ENCODE results near the gene TUBB6. TPM values are rescaled to one million over a fixed set of nuclear protein-coding genes. Genes with fewer than 3 reads are reported as not detected.

The TUBB6 gene
- total RNA-seq, 1 donor from 2014 or later, result 31.9 TPM

- intact Hi-C loops (cut with micrococcal nuclease), result no loop called here
- Mint-ChIP-seq H3K27ac (no peak overlapping the region), H3K36me3 (ENCODE audit: low read depth) (no peaks in the 10 kb centered on the region), H3K27me3 (peaks cover 15% of the 10 kb centered on the region), H3K4me3 (no peak overlapping the region), H3K4me1 (peaks cover 6% of the 10 kb centered on the region), H3K9me3 (no peaks in the 10 kb centered on the region)
- no peak for ATAC-seq (ENCODE audit: low read depth)
- TF ChIP-seq CTCF (IDR thresholded peaks at IDR 0.05), result no peak
- DNase-seq, result no peak
- ChIA-PET POLR2A (no interaction called here), CTCF (no interaction called here)
Measured at GRCh38 chr18:12283666-12284065, 24.4 kb upstream of the TUBB6 start.

- no peak overlapping the region for H3K4me3 Mint-ChIP-seq
- peaks cover 6% of the 10 kb centered on the region for H3K4me1 Mint-ChIP-seq
- POLR2A ChIA-PET, result no interaction called here
- intact Hi-C loops (cut with micrococcal nuclease), result no loop called here
- ATAC-seq (ENCODE audit: low read depth) (no peak), DNase-seq (no peak)
- H3K27ac Mint-ChIP-seq, result no peak overlapping the region
- no peaks in the 10 kb centered on the region for H3K36me3 Mint-ChIP-seq (ENCODE audit: low read depth)
- H3K9me3 Mint-ChIP-seq, result no peaks in the 10 kb centered on the region
- CTCF ChIA-PET, result interaction anchor here (1.1 kb wide), 1 partner anchor 15 kb away, joined by 3 read pairs; no protein-coding TSS in a partner anchor
- TF ChIP-seq CTCF (IDR thresholded peaks at IDR 0.05), result no peak
- peaks cover 29% of the 10 kb centered on the region for H3K27me3 Mint-ChIP-seq
Measured at GRCh38 chr18:12287131-12287681, 20.8 kb upstream of the TUBB6 start.

GRCh38 chr18:12287684-12288402, 20.2 kb upstream of the TUBB6 start:
- ATAC-seq (ENCODE audit: low read depth) (no peak), DNase-seq (no peak)
- peak overlapping the region; percentile 57 for H3K4me3 Mint-ChIP-seq
- no peak overlapping the region for H3K27ac Mint-ChIP-seq
- peaks cover 29% of the 10 kb centered on the region for H3K27me3 Mint-ChIP-seq
- no peaks in the 10 kb centered on the region for H3K9me3 Mint-ChIP-seq
- TF ChIP-seq CTCF (IDR thresholded peaks at IDR 0.05), result no peak
- intact Hi-C loops (cut with micrococcal nuclease), result no loop called here
- no peaks in the 10 kb centered on the region for H3K36me3 Mint-ChIP-seq (ENCODE audit: low read depth)
- peaks cover 6% of the 10 kb centered on the region for H3K4me1 Mint-ChIP-seq
- CTCF ChIA-PET, result interaction anchor here (1.1 kb wide), 1 partner anchor 16 kb away, joined by 3 read pairs; no protein-coding TSS in a partner anchor
- POLR2A ChIA-PET, result no interaction called here

GRCh38 chr18:12288403-12288755, 19.7 kb upstream of the TUBB6 start:
- CTCF ChIA-PET, result interaction anchor here (1.1 kb wide), 1 partner anchor 16 kb away, joined by 3 read pairs; no protein-coding TSS in a partner anchor
- intact Hi-C loops (cut with micrococcal nuclease), result no loop called here
- ATAC-seq (ENCODE audit: low read depth) (no peak), DNase-seq (no peak)
- H3K27ac Mint-ChIP-seq, result no peak overlapping the region
- POLR2A ChIA-PET, result no interaction called here
- no peaks in the 10 kb centered on the region for H3K36me3 Mint-ChIP-seq (ENCODE audit: low read depth)
- H3K4me1 Mint-ChIP-seq, result peaks cover 6% of the 10 kb centered on the region
- no peaks in the 10 kb centered on the region for H3K9me3 Mint-ChIP-seq
- H3K4me3 Mint-ChIP-seq, result no peak overlapping the region
- peaks cover 30% of the 10 kb centered on the region for H3K27me3 Mint-ChIP-seq
- no peak for TF ChIP-seq CTCF (IDR thresholded peaks at IDR 0.05)

- no peak for TF ChIP-seq CTCF (IDR thresholded peaks at IDR 0.05)
- intact Hi-C loops (cut with micrococcal nuclease), result no loop called here
- Mint-ChIP-seq H3K4me1 (peaks cover 6% of the 10 kb centered on the region), H3K4me3 (no peak overlapping the region), H3K27ac (no peak overlapping the region), H3K36me3 (ENCODE audit: low read depth) (no peaks in the 10 kb centered on the region), H3K27me3 (peaks cover 27% of the 10 kb centered on the region), H3K9me3 (no peaks in the 10 kb centered on the region)
- ChIA-PET CTCF (no interaction called here), POLR2A (no interaction called here)
- no peak for DNase-seq
- ATAC-seq (ENCODE audit: low read depth), result no peak
Measured at GRCh38 chr18:12290086-12290485, 18.0 kb upstream of the TUBB6 start.

Data from activated B cell treated with CpG ODN at 0.5 μM for 24 hours (primary cell).